ENCODE measurements around the gene ACLY.
A peak's percentile ranks its signal among the peaks of the same experiment; 100 is the strongest.
"Not testable (repeated sequence)": the region's sequence is repeated elsewhere in the genome, so short reads cannot be mapped to it uniquely, and the experiment has no call there.

ACLY gene

GRCh38 chr17:41939693-41940090 lies 20.9 kb upstream of the ACLY start:
- peak; percentile 62 for DNase-seq (ENCODE audit: low spot score)

DNA sequence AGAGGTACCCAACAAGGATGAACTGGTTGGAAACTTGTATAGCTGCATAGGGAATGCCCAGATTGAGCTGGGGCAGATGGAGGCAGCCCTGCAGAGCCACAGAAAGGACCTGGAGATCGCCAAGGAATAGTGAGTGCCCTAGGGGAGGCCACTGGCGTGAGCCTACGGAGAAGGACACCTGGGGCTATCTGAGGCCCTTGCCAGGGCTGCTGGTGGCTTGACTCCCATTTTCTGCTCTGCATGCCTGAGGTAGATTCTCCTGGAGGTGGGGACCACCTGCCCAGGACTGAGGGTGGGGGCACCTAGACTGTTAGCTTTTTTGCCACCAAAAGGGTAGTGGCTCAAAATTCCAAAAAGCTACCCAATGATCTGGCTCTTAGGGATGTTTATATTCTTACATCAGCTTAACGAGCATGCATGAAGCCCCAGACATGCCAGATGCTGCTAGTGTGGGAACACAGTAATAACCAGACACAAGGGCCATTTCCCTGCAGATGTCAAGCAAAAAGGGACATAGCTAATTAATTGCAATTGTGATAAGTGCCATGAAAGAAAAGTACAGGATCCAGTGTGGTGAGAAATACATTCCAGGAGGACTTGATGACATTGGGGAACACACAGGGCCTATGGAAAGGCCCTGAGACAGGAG lies 20.4 kb upstream of the ACLY start:
- peak; percentile 42 for DNase-seq (ENCODE audit: low spot score)

DNA sequence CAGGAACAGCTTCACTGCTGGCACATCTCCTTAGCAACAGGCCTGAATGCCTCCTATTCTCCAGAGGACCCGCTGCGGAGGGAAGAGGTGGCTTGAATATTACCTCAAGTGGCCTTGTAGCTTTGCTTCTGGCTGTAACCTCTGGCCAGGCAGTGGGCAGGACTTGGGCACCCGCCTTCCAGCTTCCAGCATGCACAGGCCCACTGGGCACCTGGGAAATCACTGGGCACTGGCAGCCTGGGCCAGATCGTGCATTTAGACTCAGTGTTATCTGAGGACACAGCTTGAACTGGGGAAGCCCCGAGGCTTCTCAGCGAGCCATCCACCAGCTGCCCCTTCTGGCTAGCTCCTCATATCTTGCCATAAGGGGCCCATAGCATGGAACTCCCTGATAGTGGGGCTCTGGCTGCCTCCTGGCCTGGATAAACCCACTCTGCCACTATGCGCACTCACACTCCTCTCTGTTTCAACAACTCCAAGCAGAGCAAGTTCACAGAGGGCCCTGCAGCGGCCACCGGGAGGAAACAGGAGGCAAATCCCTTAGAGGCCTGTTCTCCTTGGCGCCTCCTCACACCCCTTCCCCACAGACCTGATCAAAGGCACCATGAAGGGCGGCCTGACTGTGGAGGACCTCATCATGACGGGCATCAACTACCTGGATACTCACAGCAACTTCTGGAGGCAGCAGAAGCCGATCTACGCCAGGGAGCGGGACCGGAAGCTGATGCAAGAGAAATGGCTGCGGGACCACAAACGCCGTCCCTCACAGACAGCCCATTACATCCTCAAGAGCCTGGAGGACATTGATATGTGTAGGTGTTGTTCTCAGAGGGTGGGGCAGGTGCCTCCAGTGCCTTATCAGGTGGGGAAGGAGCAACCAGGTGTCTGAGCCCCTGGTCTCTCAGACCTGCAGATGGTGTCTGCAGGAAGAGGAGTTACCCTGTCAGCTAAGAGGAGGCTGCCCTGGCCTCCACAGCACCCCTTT lies 19.5 kb upstream of the ACLY start:
- peak; percentile 89 for DNase-seq (ENCODE audit: low spot score)

- DNase-seq (ENCODE audit: low spot score) = no peak
Measured at GRCh38 chr17:41935641-41936040, 16.9 kb upstream of the ACLY start.

DNA sequence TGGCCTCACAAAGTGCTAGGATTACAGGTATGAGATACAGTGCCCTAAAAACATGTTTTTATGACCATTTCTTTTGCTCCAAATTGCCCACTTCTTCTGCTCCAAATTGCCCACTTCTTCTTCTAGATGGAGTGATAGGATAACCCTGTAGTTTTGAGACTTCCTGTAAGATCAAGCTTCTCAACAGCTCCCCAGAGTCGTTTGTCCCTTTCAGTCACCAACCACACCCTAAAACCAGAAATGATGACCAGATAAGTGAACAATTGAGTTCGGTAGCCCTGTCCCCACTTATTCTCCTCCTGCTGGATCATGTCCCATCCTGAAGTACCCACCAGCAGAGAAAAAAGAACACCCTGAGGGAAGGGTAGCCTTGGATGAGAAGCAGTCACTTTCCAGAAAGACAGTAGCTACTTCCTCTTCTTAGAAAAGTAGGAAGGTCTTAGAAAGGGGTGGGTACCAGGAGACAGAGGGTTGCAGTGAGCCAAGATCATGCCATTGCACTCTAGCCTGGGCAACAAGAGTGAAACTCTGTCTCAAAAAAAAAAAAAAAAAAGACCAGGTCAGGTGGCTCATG lies 14.2 kb upstream of the ACLY start:
- DNase-seq (ENCODE audit: low spot score) = no peak

- DNase-seq (ENCODE audit: low spot score) = not testable (repeated sequence)
Measured at GRCh38 chr17:41931715-41932114, 13.0 kb upstream of the ACLY start.

- DNase-seq (ENCODE audit: low spot score) = not testable (repeated sequence)
Measured at GRCh38 chr17:41930833-41931156, 12.0 kb upstream of the ACLY start.

GRCh38 chr17:41930009-41930832 lies 11.5 kb upstream of the ACLY start, which contains the start of gene ODAD4:
Gene ODAD4 (plus strand): TSS chr17:41930617. CDS start chr17:41930724, 107 bp downstream.
- DNase-seq (ENCODE audit: low spot score) = peak; percentile 97

GRCh38 chr17:41928693-41929251 lies 10.0 kb upstream of the ACLY start:
- no peak for DNase-seq (ENCODE audit: low spot score)

DNA sequence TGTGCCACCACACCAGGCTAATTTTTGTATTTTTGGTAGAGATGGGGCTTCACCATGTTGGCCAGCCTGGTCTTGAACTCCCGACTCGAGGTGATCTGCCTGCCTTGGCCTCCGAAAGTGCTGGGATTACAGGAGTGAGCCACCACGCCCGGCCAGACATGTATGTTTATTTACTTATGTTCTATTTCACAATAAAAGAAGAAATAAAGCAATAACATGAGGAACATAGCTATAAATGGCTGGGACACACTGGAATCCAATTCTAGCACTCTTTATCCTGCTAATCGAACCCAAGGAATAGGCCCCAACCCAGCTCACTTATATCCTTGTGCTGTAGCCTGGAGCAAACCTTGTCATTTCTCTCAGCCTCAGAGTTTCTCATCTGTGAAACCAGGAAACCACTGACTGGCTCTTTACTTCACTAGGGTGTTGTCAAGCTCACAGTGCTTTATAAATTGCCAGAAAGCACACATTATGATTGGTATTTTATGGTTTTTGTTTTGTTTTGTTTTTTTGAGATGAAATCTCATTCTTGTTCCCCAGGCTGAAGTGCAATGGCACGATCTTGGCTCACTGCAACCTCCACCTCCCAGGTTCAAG lies 7.3 kb upstream of the ACLY start:
- DNase-seq (ENCODE audit: low spot score) = no peak

- DNase-seq (ENCODE audit: low spot score) = no peak
Measured at GRCh38 chr17:41920580-41920955, 1.8 kb upstream of the ACLY start.

DNA sequence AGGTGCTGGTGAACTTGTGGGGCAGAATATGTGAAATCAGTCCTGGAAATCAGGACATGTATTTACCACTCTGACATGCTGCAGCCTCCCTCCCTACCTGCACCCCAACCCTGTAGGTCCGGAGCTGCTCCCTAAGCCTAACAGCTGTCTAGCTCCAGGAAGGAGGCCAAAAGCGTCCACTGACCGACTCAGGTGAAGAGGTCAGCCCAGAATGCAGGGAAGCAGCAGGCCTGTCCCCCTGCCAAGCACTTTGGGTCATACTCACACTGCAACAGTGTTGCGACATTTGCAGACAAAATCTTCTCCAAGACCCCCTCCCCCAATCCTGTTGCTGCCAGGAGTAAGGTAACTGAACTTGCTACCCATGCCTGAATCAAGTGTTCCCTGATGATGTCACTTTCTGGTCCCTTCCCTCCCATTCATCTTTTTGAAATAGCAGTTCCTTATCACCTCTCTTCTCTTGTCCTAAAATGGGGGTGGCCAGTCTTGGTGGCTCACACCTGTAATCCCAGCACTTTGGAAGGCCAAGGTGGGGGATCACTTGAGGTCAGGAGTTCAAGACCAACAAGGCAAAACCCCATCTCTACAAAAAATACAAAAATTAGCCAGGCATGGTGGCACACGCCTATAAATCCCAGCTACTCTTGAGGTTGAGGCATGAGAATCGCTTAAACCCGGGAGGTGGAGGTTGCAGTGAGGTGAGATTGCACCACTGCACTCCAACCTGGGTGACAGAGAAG lies 1.3 kb upstream of the ACLY start:
- no peak for DNase-seq (ENCODE audit: low spot score)

GRCh38 chr17:41919165-41919817 lies 540 bp upstream of the ACLY start:
- DNase-seq (ENCODE audit: low spot score) = no peak

DNA sequence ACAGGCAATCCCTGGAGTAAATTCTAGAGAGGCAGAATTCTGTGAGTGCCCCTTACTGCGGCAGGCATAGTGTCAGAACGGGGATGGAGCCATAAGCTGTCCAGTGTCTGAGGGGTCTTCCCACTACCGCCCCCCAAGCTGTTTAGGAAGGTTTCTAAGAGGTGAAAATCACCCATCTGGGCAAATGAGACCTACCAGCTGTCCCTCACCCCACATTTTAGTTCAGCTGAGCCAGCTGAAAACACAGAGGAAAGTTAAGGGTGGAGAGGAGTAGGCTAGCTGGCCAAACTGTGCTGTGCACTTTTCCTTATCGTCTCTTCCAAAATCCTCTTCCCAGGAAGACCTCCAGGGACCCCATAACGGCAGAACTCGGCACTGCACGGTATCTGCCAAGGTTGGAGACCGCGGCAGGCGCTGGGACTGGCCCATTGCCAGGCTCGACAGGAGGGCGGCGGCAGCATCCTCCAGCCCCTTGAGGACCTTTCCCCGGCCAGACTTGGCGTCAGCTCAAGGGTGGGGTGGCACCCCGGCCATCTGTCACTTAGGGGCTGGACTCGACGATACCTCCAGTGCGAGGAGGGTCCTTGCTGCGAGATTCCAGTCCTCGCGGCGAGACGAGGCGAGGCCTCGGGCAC lies 955 bp downstream of the ACLY start:
- DNase-seq (ENCODE audit: low spot score) = peak; percentile 77

- no peak for DNase-seq (ENCODE audit: low spot score)
Measured at GRCh38 chr17:41917192-41917591, 1.6 kb downstream of the ACLY start.

DNA sequence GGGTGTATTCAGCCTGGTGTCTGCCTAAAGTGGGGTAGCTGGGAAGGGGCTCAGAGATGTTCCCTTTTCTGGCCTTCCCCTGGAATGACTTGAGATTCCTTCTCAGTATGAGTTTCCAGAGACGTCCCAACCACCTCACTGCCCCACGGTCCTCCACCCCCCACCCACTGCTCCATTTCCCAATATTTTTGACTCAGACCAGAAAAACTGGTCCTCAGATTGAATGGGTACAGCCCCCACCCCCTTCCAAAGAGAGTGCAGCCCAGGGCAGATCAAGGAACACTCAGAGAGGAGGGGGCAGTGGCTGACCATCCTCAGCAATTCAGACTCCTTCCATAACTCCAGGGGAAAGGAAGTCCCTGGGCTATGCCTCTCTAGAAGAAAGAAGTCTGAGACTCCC lies 3.2 kb downstream of the ACLY start:
- DNase-seq (ENCODE audit: low spot score) = no peak

- no peak for DNase-seq (ENCODE audit: low spot score)
Measured at GRCh38 chr17:41915020-41915419, 3.7 kb downstream of the ACLY start.

- no peak for DNase-seq (ENCODE audit: low spot score)
Measured at GRCh38 chr17:41914358-41914766, 4.4 kb downstream of the ACLY start.

- no peak for DNase-seq (ENCODE audit: low spot score)
Measured at GRCh38 chr17:41913798-41914197, 5.0 kb downstream of the ACLY start.

DNA sequence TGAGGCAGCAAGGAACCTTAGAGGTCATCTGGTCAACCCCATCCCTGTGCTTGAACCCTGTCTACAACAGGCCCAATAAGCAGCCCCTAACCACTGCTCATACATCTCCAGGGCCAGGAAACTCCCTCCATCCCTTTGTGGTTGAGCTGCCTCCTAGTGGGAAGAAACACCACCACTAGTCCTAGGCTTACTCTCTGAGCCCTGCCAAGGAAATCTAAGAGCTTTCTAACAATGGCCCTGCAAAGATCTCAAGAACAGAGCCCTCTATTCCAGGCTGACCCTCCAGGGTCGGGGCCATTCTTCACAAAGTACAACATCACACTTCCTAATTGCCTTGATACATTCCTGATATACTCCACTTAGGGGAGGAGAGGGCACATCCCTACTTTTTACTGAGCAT lies 5.8 kb downstream of the ACLY start:
- no peak for DNase-seq (ENCODE audit: low spot score)
